SK-N-SH treated with all-trans-retinoic acid at 6 μM for 48 hours (cell line): ENCODE results near the gene LZTR1.

Experiments
- ISL1 ChIP-seq: fragments of 250-450 bp; sonication (Bioruptor Pico); IDR thresholded peaks from 2 replicates; pipeline ENCODE4 v2.1.2; 2022; ENCODE audit warnings: mild to moderate bottlenecking, moderate library complexity
- OSR1 ChIP-seq: fragments of 250-450 bp; sonication (Bioruptor Pico); IDR thresholded peaks from 2 replicates; pipeline ENCODE4 v1.8.0; 2022; ENCODE audit warnings: moderate library complexity, mild to moderate bottlenecking, inconsistent platforms
- TF ChIP-seq, protein P1 (sequence below): fragments of 250-450 bp; sonication (Bioruptor Pico); IDR thresholded peaks from 2 replicates; pipeline ENCODE4 v1.8.0; 2020; ENCODE audit warnings: mild to moderate bottlenecking, moderate library complexity, borderline replicate concordance

DNA sequence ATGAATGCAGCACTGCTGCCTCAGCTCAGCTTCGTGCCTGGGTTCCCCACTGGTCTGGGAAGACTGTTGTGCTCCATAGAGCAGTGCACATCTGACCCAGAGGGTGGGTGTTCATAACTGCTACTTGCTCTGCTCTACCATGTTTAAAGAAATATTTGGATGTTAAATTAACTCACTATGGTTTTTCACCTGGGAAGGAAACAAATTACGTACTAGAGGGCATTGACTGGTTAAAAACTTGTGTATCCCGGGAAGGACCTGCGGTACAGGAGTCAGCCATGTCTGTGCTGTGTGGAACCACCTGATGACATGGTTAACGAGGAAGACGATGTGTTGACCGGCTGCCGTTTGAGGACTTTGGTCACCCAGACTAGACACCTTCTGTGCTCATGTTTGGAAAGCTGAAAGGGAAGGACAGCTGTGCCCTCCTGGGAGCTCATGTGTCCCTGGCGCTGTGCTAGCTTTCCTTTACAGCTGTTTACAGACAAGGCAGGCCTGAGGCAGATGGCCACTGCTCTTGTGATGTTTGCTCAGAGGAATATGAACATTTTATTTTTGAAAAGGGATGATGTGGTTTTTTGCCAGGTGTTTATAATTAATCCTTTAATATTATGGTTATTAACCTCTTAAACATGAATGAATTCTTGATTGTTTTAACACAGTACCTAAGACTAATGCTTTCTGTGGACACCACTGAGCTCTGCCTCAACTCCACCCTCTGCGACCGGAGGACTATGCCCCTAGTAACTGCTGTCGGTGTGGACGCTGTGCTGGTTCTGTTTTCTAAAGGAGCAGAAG is 29.4 kb upstream of the LZTR1 start:
- no peak for TF ChIP-seq ISL1 (CRISPR knock-in tag)
- TF ChIP-seq OSR1 (CRISPR knock-in tag), result no peak
- TF ChIP-seq, protein P1, sequence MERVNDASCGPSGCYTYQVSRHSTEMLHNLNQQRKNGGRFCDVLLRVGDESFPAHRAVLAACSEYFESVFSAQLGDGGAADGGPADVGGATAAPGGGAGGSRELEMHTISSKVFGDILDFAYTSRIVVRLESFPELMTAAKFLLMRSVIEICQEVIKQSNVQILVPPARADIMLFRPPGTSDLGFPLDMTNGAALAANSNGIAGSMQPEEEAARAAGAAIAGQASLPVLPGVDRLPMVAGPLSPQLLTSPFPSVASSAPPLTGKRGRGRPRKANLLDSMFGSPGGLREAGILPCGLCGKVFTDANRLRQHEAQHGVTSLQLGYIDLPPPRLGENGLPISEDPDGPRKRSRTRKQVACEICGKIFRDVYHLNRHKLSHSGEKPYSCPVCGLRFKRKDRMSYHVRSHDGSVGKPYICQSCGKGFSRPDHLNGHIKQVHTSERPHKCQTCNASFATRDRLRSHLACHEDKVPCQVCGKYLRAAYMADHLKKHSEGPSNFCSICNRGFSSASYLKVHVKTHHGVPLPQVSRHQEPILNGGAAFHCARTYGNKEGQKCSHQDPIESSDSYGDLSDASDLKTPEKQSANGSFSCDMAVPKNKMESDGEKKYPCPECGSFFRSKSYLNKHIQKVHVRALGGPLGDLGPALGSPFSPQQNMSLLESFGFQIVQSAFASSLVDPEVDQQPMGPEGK, result no peak
